Kidney (tissue), 14 donors: Measurements from ENCODE around the gene CETN3. TPM values are rescaled to one million over a fixed set of nuclear protein-coding genes. Genes with fewer than 3 reads are reported as not detected.

Experiments
- DNase-seq, 5 donors: peaks; one replicate each; pipeline ENCODE4 v3.0.0-alpha.2; 2013 to 2020
- FAIRE-seq: peaks from 2 replicates; lab custom pipeline; 2012; peaks lifted over from hg19 to GRCh38; lab: Jason Lieb, UNC
- H3K27ac ChIP-seq, 2 donors: one replicate each; pipeline ENCODE4 v1.7.0; 2013; ENCODE audit warnings: low read depth in 2 of 2, low read length in 2 of 2, inconsistent platforms in 1 of 2
- H3K27me3 ChIP-seq: one replicate; pipeline ENCODE4 v1.7.1; 2013; ENCODE audit warnings: low read length, inconsistent platforms; ENCODE audit not compliant: control insufficient read depth, insufficient read depth
- H3K36me3 ChIP-seq, 3 donors: one replicate each; pipeline versions ENCODE4 v1.7.0 to v1.7.1; 2013; ENCODE audit warnings: low read length in 3 of 3, control low read depth in 1 of 3, inconsistent platforms in 1 of 3; ENCODE audit not compliant: insufficient read depth in 3 of 3, control insufficient read depth in 2 of 3
- H3K4me1 ChIP-seq, 3 donors: one replicate each; pipeline versions ENCODE4 v1.7.0 to v1.7.1; 2013; ENCODE audit warnings: low read length in 3 of 3, inconsistent platforms in 1 of 3, low read depth in 1 of 3; ENCODE audit not compliant: control insufficient read depth in 2 of 3, insufficient read depth in 2 of 3
- H3K4me3 ChIP-seq, 3 donors: one replicate each; pipeline versions ENCODE4 v1.7.0 to v1.8.1; 2013; ENCODE audit warnings: low read length in 3 of 3, control low read depth in 1 of 3, inconsistent platforms in 1 of 3
- H3K9ac ChIP-seq, 3 donors: one replicate each; pipeline versions ENCODE4 v1.7.0 to v1.7.1; 2013; ENCODE audit warnings: low read length in 3 of 3, control low read depth in 1 of 3, inconsistent platforms in 1 of 3
- H3K9me3 ChIP-seq, 3 donors: one replicate each; pipeline versions ENCODE4 v1.7.0 to v1.7.1; 2013; ENCODE audit warnings: low read length in 3 of 3, control low read depth in 1 of 3, inconsistent platforms in 1 of 3; ENCODE audit not compliant: control insufficient read depth in 2 of 3, insufficient read depth in 1 of 3
- intact Hi-C: fragments of 100-400 bp; cut with DNase I; formaldehyde crosslinking; loops from one replicate; pipeline ENCODE4 v1.11.1; 2022
- polyA plus RNA-seq: library from polyadenylated mRNA; stranded (reverse); fragments of 350-450 nt; fragmentation: Illumina TruSeq; extraction: RNeasy Lipid Tissue Mini Kit (QIAGEN cat#74804); gene quantifications from one replicate; pipeline ENCODE4 v1.2.3, GENCODE V29; 2014; ENCODE audit warnings: low read depth, low replicate concordance; ENCODE audit not compliant: insufficient read depth
- total RNA-seq: library from RNA; stranded (reverse); fragmentation: NEBNext Ultra II Directional; extraction: Animal tissue kit (Norgen Biotek cat#: 25700); gene quantifications from one replicate; pipeline ENCODE4 v1.2.1, GENCODE V29; 2021
- TF ChIP-seq, protein P1 (sequence below): IDR thresholded peaks from 3 replicates; pipeline ENCODE4 v1.5.1; 2012; ENCODE audit warnings: mild to moderate bottlenecking, moderate library complexity, borderline replicate concordance; ENCODE audit not compliant: insufficient read depth; ENCODE audit errors: extremely low read depth
- donor health status: control.
- donor health status: control.
- donor health status: control.
- donor health status: control.
- donor health status: control.
- donor health status: DM: yes; HTN: yes; CAD: no.
- donor health status: Normal renal cell carcinoma (clear cell type).

Gene CETN3
- total and polyA plus RNA-seq, 2 donors from 2014 or later = 19.8 to 50.0 TPM

DNA sequence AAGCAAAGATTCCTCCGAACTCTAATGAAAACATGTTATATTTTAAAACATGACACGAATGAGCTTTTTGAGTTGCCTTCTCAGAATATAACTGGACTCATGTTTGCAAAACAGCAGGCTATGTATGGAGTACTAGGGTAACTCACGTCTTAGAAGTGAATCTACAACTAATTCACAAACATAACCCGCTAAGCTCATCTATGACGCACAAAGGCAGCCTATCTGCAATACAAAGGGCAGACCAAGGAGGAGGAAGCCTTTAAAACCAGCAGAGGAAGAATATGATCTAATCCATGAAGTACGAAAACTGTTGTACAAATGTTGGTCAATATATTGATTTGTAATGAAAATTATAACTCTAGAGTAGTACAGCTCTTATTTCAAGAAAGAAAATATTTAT is 67.0 kb downstream of the CETN3 start:
- Histone ChIP-seq H3K9ac (no peak overlapping the region), H3K36me3 (no peaks in the 10 kb centered on the region), H3K9me3 (no peaks in the 10 kb centered on the region), H3K27me3 (no peaks in the 10 kb centered on the region), H3K27ac (no peak overlapping the region), H3K4me3 (no peak overlapping the region), H3K4me1 (no peaks in the 10 kb centered on the region)
- DNase-seq = no peak
- no peak for FAIRE-seq
- intact Hi-C loops = no loop called here
- TF ChIP-seq, protein P1, sequence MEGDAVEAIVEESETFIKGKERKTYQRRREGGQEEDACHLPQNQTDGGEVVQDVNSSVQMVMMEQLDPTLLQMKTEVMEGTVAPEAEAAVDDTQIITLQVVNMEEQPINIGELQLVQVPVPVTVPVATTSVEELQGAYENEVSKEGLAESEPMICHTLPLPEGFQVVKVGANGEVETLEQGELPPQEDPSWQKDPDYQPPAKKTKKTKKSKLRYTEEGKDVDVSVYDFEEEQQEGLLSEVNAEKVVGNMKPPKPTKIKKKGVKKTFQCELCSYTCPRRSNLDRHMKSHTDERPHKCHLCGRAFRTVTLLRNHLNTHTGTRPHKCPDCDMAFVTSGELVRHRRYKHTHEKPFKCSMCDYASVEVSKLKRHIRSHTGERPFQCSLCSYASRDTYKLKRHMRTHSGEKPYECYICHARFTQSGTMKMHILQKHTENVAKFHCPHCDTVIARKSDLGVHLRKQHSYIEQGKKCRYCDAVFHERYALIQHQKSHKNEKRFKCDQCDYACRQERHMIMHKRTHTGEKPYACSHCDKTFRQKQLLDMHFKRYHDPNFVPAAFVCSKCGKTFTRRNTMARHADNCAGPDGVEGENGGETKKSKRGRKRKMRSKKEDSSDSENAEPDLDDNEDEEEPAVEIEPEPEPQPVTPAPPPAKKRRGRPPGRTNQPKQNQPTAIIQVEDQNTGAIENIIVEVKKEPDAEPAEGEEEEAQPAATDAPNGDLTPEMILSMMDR = no peak

Other genes starting within 250 kb of the CETN3 start
- 6.7 TPM for gene MBLAC2, start 65.0 kb upstream of the CETN3 start, total RNA-seq
- 2.4 TPM for gene MBLAC2, start 65.0 kb upstream of the CETN3 start, polyA plus RNA-seq
- gene POLR3G, start 65.1 kb upstream of the CETN3 start, total RNA-seq = 1.5 TPM
- gene POLR3G, start 65.1 kb upstream of the CETN3 start, polyA plus RNA-seq = 1.0 TPM
- 18.7 TPM for gene LYSMD3, start 119.8 kb upstream of the CETN3 start, total RNA-seq
- 7.3 TPM for gene LYSMD3, start 119.8 kb upstream of the CETN3 start, polyA plus RNA-seq
- 7.0 TPM for gene ADGRV1, start 149.0 kb upstream of the CETN3 start, total RNA-seq
- 7.3 TPM for gene ADGRV1, start 149.0 kb upstream of the CETN3 start, polyA plus RNA-seq